ENCODE measurements around the gene EXOC3L1.

Gene EXOC3L1

GRCh38 chr16:67190041-67190440 is at the start of gene EXOC3L1:
Gene EXOC3L1, minus strand, starts transcription at chr16:67190136. Its CDS starts 460 bp downstream, at chr16:67189676.
- no peak for DNase-seq

GRCh38 chr16:67238806-67239470 is 49.0 kb upstream of the EXOC3L1 start:
- DNase-seq, result no peak

- no peak for DNase-seq
These were observed 48.3 kb upstream of the EXOC3L1 start for GRCh38 chr16:67238278-67238575.

GRCh38 chr16:67237396-67238277 is 47.7 kb upstream of the EXOC3L1 start:
- no peak for DNase-seq

GRCh38 chr16:67236563-67237395 is 46.8 kb upstream of the EXOC3L1 start:
- peak in 8 of 58 donors; percentile 21 to 82 (median 34) for DNase-seq

GRCh38 chr16:67235816-67236562 is 46.1 kb upstream of the EXOC3L1 start:
- peak in 1 of 58 donors; percentile 80 for DNase-seq

GRCh38 chr16:67234180-67234597 is 44.3 kb upstream of the EXOC3L1 start:
- no peak for DNase-seq

- DNase-seq, result no peak
These were observed 43.7 kb upstream of the EXOC3L1 start for GRCh38 chr16:67233596-67233995.

GRCh38 chr16:67230809-67231660 is 41.1 kb upstream of the EXOC3L1 start:
- no peak for DNase-seq

- no peak for DNase-seq
These were observed 40.2 kb upstream of the EXOC3L1 start for GRCh38 chr16:67229906-67230808.

- DNase-seq, result no peak
These were observed 39.0 kb upstream of the EXOC3L1 start for GRCh38 chr16:67228905-67229304.

- DNase-seq, result no peak
These were observed 38.3 kb upstream of the EXOC3L1 start for GRCh38 chr16:67228034-67228785.

GRCh38 chr16:67227567-67227921 is 37.6 kb upstream of the EXOC3L1 start:
- DNase-seq, result no peak

GRCh38 chr16:67226804-67227566 is 37.0 kb upstream of the EXOC3L1 start, which contains the start of gene TMEM208:
Gene TMEM208, plus strand, starts transcription at chr16:67227130. Its CDS starts 89 bp downstream, at chr16:67227219.
- DNase-seq, result peak; percentile 54 to 97 (median 93)

GRCh38 chr16:67226295-67226803 is 36.4 kb upstream of the EXOC3L1 start:
- no peak for DNase-seq

- no peak for DNase-seq
These were observed 34.1 kb upstream of the EXOC3L1 start for GRCh38 chr16:67223992-67224391.

Measured in anterior cingulate cortex (tissue), 58 donors.